SK-N-SH (cell line): ENCODE measurements around the gene THEMIS. TPM values are rescaled to one million over a fixed set of nuclear protein-coding genes. Genes with fewer than 3 reads are reported as not detected.

Source experiments
- CTCF ChIA-PET: fragments of 300-600, 350-600 bp; formaldehyde crosslinking; extraction: SDS; loops from one replicate; lab custom pipeline; 2021; lab: Yijun Ruan, JAX
- POLR2A ChIA-PET: fragments of 350-600 bp; sonication (Branson Sonifier 250); formaldehyde crosslinking; extraction: SDS; loops from one replicate; lab custom pipeline; 2020; ENCODE audit warnings: antibody characterized with exemption, inconsistent platforms; lab: Yijun Ruan, JAX
- DNase-seq: peaks from one replicate; pipeline ENCODE4 v3.0.0; 2012
- H2AFZ ChIP-seq: fragments of 200-600 bp; sonication (generic); 2 replicates; pipeline ENCODE4 v1.8.1; 2016; ENCODE audit warnings: antibody characterized with exemption, mild to moderate bottlenecking, low read depth
- H3F3A ChIP-seq: fragments of 200-600 bp; sonication (generic); replicated peaks from 2 replicates; pipeline ENCODE3; 2016; ENCODE audit warnings: antibody characterized with exemption, mild to moderate bottlenecking; ENCODE audit not compliant: insufficient read depth
- H3K27ac ChIP-seq, 2 experiments: fragments of 200-500 bp in 1 of 2; fragments of 200-600 bp in 1 of 2; sonication (Bioruptor generic) in 1 of 2; sonication (generic), shearing (Covaris generic) in 1 of 2; 2 replicates each; pipeline versions ENCODE4 v1.5.1 to v1.6.1; 2014 to 2016; ENCODE audit warnings: low read depth in 2 of 2, inconsistent platforms in 1 of 2, low read length in 1 of 2, mild to moderate bottlenecking in 1 of 2, mixed read lengths in 1 of 2
- H3K27me3 ChIP-seq: fragments of 200-600 bp; sonication (generic), shearing (Covaris generic); 2 replicates; pipeline ENCODE4 v1.6.1; 2016; ENCODE audit warnings: mixed run types; ENCODE audit not compliant: insufficient read depth
- H3K36me3 ChIP-seq, 2 experiments: fragments of 200-500 bp in 1 of 2; fragments of 200-600 bp in 1 of 2; sonication (Bioruptor generic) in 1 of 2; sonication (generic) in 1 of 2; replicated peaks in 1 of 2; 2 replicates each; pipeline versions ENCODE3 to v1.5.1; 2014 to 2016; ENCODE audit warnings: low read length in 1 of 2, mild to moderate bottlenecking in 1 of 2; ENCODE audit not compliant: insufficient read depth in 2 of 2, control insufficient read depth in 1 of 2
- H3K4me1 ChIP-seq, 2 experiments: fragments of 200-500 bp in 1 of 2; fragments of 200-600 bp in 1 of 2; sonication (Bioruptor generic) in 1 of 2; sonication (generic), shearing (Covaris generic) in 1 of 2; 2 replicates each; pipeline versions ENCODE4 v1.5.1 to v1.6.1; 2014 to 2016; ENCODE audit warnings: low read depth in 1 of 2, low read length in 1 of 2, mixed run types in 1 of 2; ENCODE audit not compliant: insufficient read depth in 2 of 2, control insufficient read depth in 1 of 2
- H3K4me2 ChIP-seq: fragments of 200-600 bp; sonication (generic), shearing (Covaris generic); 2 replicates; pipeline ENCODE4 v1.6.1; 2017; ENCODE audit warnings: mixed run types
- H3K4me3 ChIP-seq, 2 experiments: fragments of 200-500 bp in 1 of 2; fragments of 200-600 bp in 1 of 2; sonication (Bioruptor generic) in 1 of 2; sonication (generic), shearing (Covaris generic) in 1 of 2; 2 replicates each; pipeline versions ENCODE4 v1.5.1 to v1.8.1; 2014 to 2016; ENCODE audit warnings: low read depth in 2 of 2, inconsistent platforms in 1 of 2, low read length in 1 of 2, mild to moderate bottlenecking in 1 of 2, mixed read lengths in 1 of 2, moderate library complexity in 1 of 2
- H3K79me2 ChIP-seq: fragments of 200-600 bp; sonication (generic); 2 replicates; pipeline ENCODE4 v1.8.1; 2017; ENCODE audit warnings: mild to moderate bottlenecking; ENCODE audit not compliant: insufficient read depth
- H3K9ac ChIP-seq: fragments of 200-600 bp; sonication (generic); 2 replicates; pipeline ENCODE4 v1.6.1; 2017; ENCODE audit warnings: mixed run types
- H3K9me2 ChIP-seq: fragments of 200-600 bp; sonication (generic); 2 replicates; pipeline ENCODE4 v1.6.1; 2017; ENCODE audit warnings: mixed run types
- H3K9me3 ChIP-seq: fragments of 200-600 bp; sonication (generic); 2 replicates; pipeline ENCODE4 v1.6.1; 2017; ENCODE audit warnings: mixed run types, mild to moderate bottlenecking, moderate library complexity
- H4K20me1 ChIP-seq: fragments of 200-600 bp; sonication (generic); 2 replicates; pipeline ENCODE4 v1.6.1; 2017; ENCODE audit warnings: mild to moderate bottlenecking, mixed run types; ENCODE audit not compliant: insufficient read depth
- CHD2 ChIP-seq: fragments of 150-350 bp; IDR thresholded peaks from 2 replicates; pipeline ENCODE4 v1.6.1; 2018; ENCODE audit warnings: low read length; ENCODE audit not compliant: partially characterized antibody
- GABPA ChIP-seq: IDR thresholded peaks from 2 replicates; pipeline ENCODE4 v1.4.0; 2012; ENCODE audit warnings: low read depth, mild to moderate bottlenecking
- GATA2 ChIP-seq: sonication (generic); formaldehyde crosslinking; IDR thresholded peaks from 2 replicates; pipeline ENCODE4 v1.5.0; 2020; ENCODE audit warnings: mild to moderate bottlenecking, missing genetic modification reagents
- JUND ChIP-seq: IDR thresholded peaks from 2 replicates; pipeline ENCODE4 v1.4.0; 2012
- MAX ChIP-seq: IDR thresholded peaks from 2 replicates; pipeline ENCODE4 v1.4.0; 2012; ENCODE audit warnings: low read depth
- MEF2A ChIP-seq: IDR thresholded peaks from 2 replicates; pipeline ENCODE4 v1.4.0; 2012; ENCODE audit warnings: low read depth, borderline replicate concordance
- MXI1 ChIP-seq: IDR thresholded peaks from 2 replicates; pipeline ENCODE4 v1.6.1; 2012; ENCODE audit warnings: mild to moderate bottlenecking, low read depth, low read length, improper control_type of control experiment
- NFIC ChIP-seq: IDR thresholded peaks from 2 replicates; pipeline ENCODE4 v1.4.0; 2012; ENCODE audit warnings: borderline replicate concordance
- PBX3 ChIP-seq: IDR thresholded peaks from 2 replicates; pipeline ENCODE4; 2012
- POLR2AphosphoS5 ChIP-seq: IDR thresholded peaks from 2 replicates; pipeline ENCODE4 v1.6.1; 2012; ENCODE audit warnings: low read depth, low read length
- RAD21 ChIP-seq: IDR thresholded peaks from 2 replicates; pipeline ENCODE4 v1.6.1; 2012; ENCODE audit warnings: mild to moderate bottlenecking, low read length
- RCOR1 ChIP-seq: fragments of 150-350 bp; IDR thresholded peaks from 2 replicates; pipeline ENCODE4 v1.6.1; 2017; ENCODE audit warnings: antibody characterized with exemption, low read length
- RFX5 ChIP-seq: IDR thresholded peaks from 2 replicates; pipeline ENCODE4 v1.6.1; 2012; ENCODE audit warnings: mild to moderate bottlenecking, improper control_type of control experiment, low read length
- RXRA ChIP-seq: IDR thresholded peaks from 2 replicates; pipeline ENCODE4 v1.4.0; 2012; ENCODE audit warnings: low read depth, mild to moderate bottlenecking, borderline replicate concordance
- SIN3A ChIP-seq: IDR thresholded peaks from 2 replicates; pipeline ENCODE4 v1.6.1; 2012; ENCODE audit warnings: low read depth, mild to moderate bottlenecking, low read length, moderate library complexity, borderline replicate concordance
- TCF12 ChIP-seq: IDR thresholded peaks from 2 replicates; pipeline ENCODE4 v1.4.0; 2012
- TEAD4 ChIP-seq: IDR thresholded peaks from 2 replicates; pipeline ENCODE4 v1.4.0; 2012; ENCODE audit warnings: mild to moderate bottlenecking, borderline replicate concordance; ENCODE audit not compliant: insufficient read depth
- YY1 ChIP-seq: IDR thresholded peaks from 2 replicates; pipeline ENCODE4 v1.4.0; 2012; ENCODE audit warnings: low read depth, mild to moderate bottlenecking
- ZBTB33 ChIP-seq: IDR thresholded peaks from 2 replicates; pipeline ENCODE4 v1.4.0; 2012; ENCODE audit warnings: low read depth, borderline replicate concordance
- WGBS: methylation state at CpG from one replicate; pipeline ENCODE4 v1.1.6; 2017; ENCODE audit warnings: low lambda C conversion rate; 5-methylcytosine and 5-hydroxymethylcytosine counted together
- polyA plus RNA-seq, 3 experiments: library from polyadenylated mRNA; depleted of rRNA; stranded (reverse); fragments of >200 nt; gene quantifications; 2 replicates each; pipeline ENCODE4 v1.2.3, GENCODE V29; 2012

THEMIS gene
- polyA plus RNA-seq, 1 of the 3 experiments (the other 2 are of a cell fraction) = not detected

GRCh38 chr6:127776320-127776719 lies 124.5 kb downstream of the THEMIS start:
- POLR2A ChIA-PET = no interaction called here
- Histone ChIP-seq H3K36me3 (no peaks in the 10 kb centered on the region), H3K4me2 (no peak overlapping the region), H3K9me3 (no peaks in the 10 kb centered on the region), H4K20me1 (no peaks in the 10 kb centered on the region), H3K4me1 (no peaks in the 10 kb centered on the region), H2AFZ (no peak overlapping the region), H3K4me3 (no peak overlapping the region), H3K9ac (no peak overlapping the region), H3K79me2 (no peaks in the 10 kb centered on the region), H3K27me3 (no peaks in the 10 kb centered on the region), H3F3A (no peaks in the 10 kb centered on the region), H3K27ac (no peak overlapping the region), H3K9me2 (no peaks in the 10 kb centered on the region)
- CTCF ChIA-PET = no interaction called here
- TF ChIP-seq JUND (no peak), RCOR1 (no peak), NFIC (no peak), TEAD4 (no peak), RXRA (no peak), POLR2AphosphoS5 (no peak), GATA2 (no peak), CHD2 (no peak), MXI1 (no peak), GABPA (no peak), YY1 (no peak), MEF2A (no peak), SIN3A (no peak), TCF12 (no peak), ZBTB33 (no peak), MAX (no peak), PBX3 (no peak)
- no peak for DNase-seq
- WGBS = 20% methylated on average over 2 of the region's 2 CpGs

GRCh38 chr6:127775371-127775770 lies 125.5 kb downstream of the THEMIS start:
- H3K9ac ChIP-seq = no peak overlapping the region
- no peaks in the 10 kb centered on the region for H3K9me3 ChIP-seq
- POLR2A ChIA-PET = no interaction called here
- no peaks in the 10 kb centered on the region for H3K79me2 ChIP-seq
- CTCF ChIA-PET = interaction anchor here (0.6 kb wide), 1 partner anchor 25 kb away, joined by 3 read pairs; no protein-coding TSS in a partner anchor
- no peaks in the 10 kb centered on the region for H3K9me2 ChIP-seq
- no peak overlapping the region for H3K4me3 ChIP-seq
- 0% methylated on average over 1 of the region's 1 CpG for WGBS
- no peak for DNase-seq
- H3K27ac ChIP-seq = no peak overlapping the region
- H3K4me1 ChIP-seq = no peaks in the 10 kb centered on the region
- no peaks in the 10 kb centered on the region for H3K36me3 ChIP-seq
- no peak overlapping the region for H3K4me2 ChIP-seq
- no peaks in the 10 kb centered on the region for H3K27me3 ChIP-seq
- no peaks in the 10 kb centered on the region for H3F3A ChIP-seq
- no peak overlapping the region for H2AFZ ChIP-seq
- no peaks in the 10 kb centered on the region for H4K20me1 ChIP-seq
- TF ChIP-seq TCF12 (no peak), NFIC (no peak), RFX5 (no peak), GATA2 (no peak), RAD21 (no peak), YY1 (no peak)
- TF ChIP-seq, all 33 proteins: peak for 0
